ENCODE results near the gene PCSK6.

- TF ChIP-seq CTCF (IDR thresholded peaks at IDR 0.05; ENCODE audit: insufficient read depth, low read length, poor library complexity, severe bottlenecking) (no peak), EZH2phosphoT487 (conservative IDR thresholded peaks at IDR 0.05; ENCODE audit: low read length) (no peak)
These were observed 216.9 kb downstream of the PCSK6 start for GRCh38 chr15:101272584-101272983.
